H1 (cell line): ENCODE measurements around the gene FBXL14. TPM values are rescaled to one million over a fixed set of nuclear protein-coding genes. Genes with fewer than 3 reads are reported as not detected.

Experiments
- CTCF ChIA-PET: fragments of 300-600 bp; sonication (Branson Sonifier 250); formaldehyde crosslinking; loops from one replicate; lab custom pipeline; 2021; ENCODE audit not compliant: partially characterized antibody; lab: Charles Lee
- POLR2A ChIA-PET: fragments of 300-600 bp; sonication (Branson Sonifier 250); formaldehyde crosslinking; loops from one replicate; lab custom pipeline; 2021; ENCODE audit warnings: inconsistent platforms; ENCODE audit not compliant: partially characterized antibody; lab: Charles Lee
- DNase-seq, 2 experiments: peaks; one replicate each; pipeline versions ENCODE4 v3.0.0 to v3.0.0-alpha.2; 2010 to 2022; ENCODE audit warnings: low spot score in 2 of 2, low read depth in 1 of 2, mixed read lengths in 1 of 2
- FAIRE-seq: peaks from 2 replicates; lab custom pipeline; 2011; peaks lifted over from hg19 to GRCh38; lab: Jason Lieb, UNC
- H2AFZ ChIP-seq: 2 replicates; pipeline ENCODE4 v1.8.1; 2012; ENCODE audit warnings: low read length, inconsistent platforms
- H2AK5ac ChIP-seq: 2 replicates; pipeline ENCODE4 v1.6.1; 2013; ENCODE audit warnings: low read depth, low read length
- H2BK120ac ChIP-seq: replicated peaks from 2 replicates; pipeline ENCODE3; 2013; ENCODE audit warnings: low read depth, low read length, inconsistent platforms
- H2BK12ac ChIP-seq: 2 replicates; pipeline ENCODE4 v1.6.1; 2013; ENCODE audit warnings: low read depth, low read length
- H2BK15ac ChIP-seq: 2 replicates; pipeline ENCODE4 v1.6.1; 2013; ENCODE audit warnings: low read length
- H2BK20ac ChIP-seq: 2 replicates; pipeline ENCODE4 v1.6.1; 2013; ENCODE audit warnings: low read length
- H2BK5ac ChIP-seq: 2 replicates; pipeline ENCODE4 v1.6.1; 2013; ENCODE audit warnings: low read depth, low read length
- H3K14ac ChIP-seq: 2 replicates; pipeline ENCODE4 v1.6.1; 2013; ENCODE audit warnings: inconsistent platforms; ENCODE audit not compliant: insufficient read length
- H3K18ac ChIP-seq: 2 replicates; pipeline ENCODE4 v1.6.1; 2013; ENCODE audit warnings: low read length; ENCODE audit errors: extremely low read depth
- H3K23ac ChIP-seq: 2 replicates; pipeline ENCODE4 v1.6.1; 2013; ENCODE audit warnings: inconsistent platforms; ENCODE audit not compliant: insufficient read length
- H3K23me2 ChIP-seq: 2 replicates; pipeline ENCODE4 v1.6.1; 2013; ENCODE audit warnings: low read depth, low read length
- H3K27ac ChIP-seq: 2 replicates; pipeline ENCODE4 v1.6.1; 2011; ENCODE audit warnings: low read depth, low read length, inconsistent platforms
- H3K27me3 ChIP-seq, 4 experiments: replicated peaks in 1 of 4; 1 replicate in 1 of 4; 2 replicates in 3 of 4; pipeline versions ENCODE4 v1.6.1 to v1.8.1; 2011 to 2013; ENCODE audit warnings: low read length in 3 of 4, mild to moderate bottlenecking in 3 of 4, inconsistent platforms in 2 of 4, mixed read lengths in 2 of 4, moderate library complexity in 1 of 4; ENCODE audit not compliant: control insufficient read depth in 3 of 4, insufficient read depth in 3 of 4; ENCODE audit errors: extremely low read depth in 1 of 4
- H3K36me3 ChIP-seq, 4 experiments: 2 replicates each; pipeline versions ENCODE4 v1.6.1 to v1.8.1; 2011 to 2013; ENCODE audit warnings: mild to moderate bottlenecking in 4 of 4, low read length in 3 of 4, moderate library complexity in 2 of 4, control low read depth in 1 of 4, inconsistent platforms in 1 of 4; ENCODE audit not compliant: insufficient read depth in 4 of 4, control insufficient read depth in 2 of 4
- H3K4ac ChIP-seq: replicated peaks from 2 replicates; pipeline ENCODE3; 2013; ENCODE audit warnings: low read length, low read depth, mixed read lengths, inconsistent platforms; ENCODE audit not compliant: insufficient read length
- H3K4me1 ChIP-seq, 4 experiments: replicated peaks in 1 of 4; 1 replicate in 1 of 4; 2 replicates in 3 of 4; pipeline versions ENCODE4 v1.6.1 to v1.8.1; 2011 to 2013; ENCODE audit warnings: low read length in 3 of 4, inconsistent platforms in 2 of 4, mixed read lengths in 1 of 4; ENCODE audit not compliant: insufficient read depth in 4 of 4, control insufficient read depth in 3 of 4
- H3K4me2 ChIP-seq, 2 experiments: 2 replicates each; pipeline versions ENCODE4 v1.6.1 to v1.8.1; 2011 to 2013; ENCODE audit warnings: low read depth in 2 of 2, low read length in 2 of 2, control low read depth in 1 of 2, inconsistent platforms in 1 of 2, mild to moderate bottlenecking in 1 of 2; ENCODE audit not compliant: insufficient read depth in 1 of 2
- H3K4me3 ChIP-seq, 4 experiments: fragments of 200-600, 300-600 bp in 1 of 4; sonication (generic), shearing (Covaris generic), sonication (Bioruptor Twin) in 1 of 4; 2 replicates each; pipeline versions ENCODE4 v1.5.1 to v1.8.1; 2011 to 2016; ENCODE audit warnings: low read length in 4 of 4, low read depth in 3 of 4, control low read depth in 2 of 4, inconsistent platforms in 2 of 4, mild to moderate bottlenecking in 2 of 4, mixed read lengths in 1 of 4, moderate library complexity in 1 of 4; ENCODE audit not compliant: insufficient read depth in 2 of 4; ENCODE audit errors: extremely low read depth in 1 of 4
- H3K56ac ChIP-seq: replicated peaks from 2 replicates; pipeline ENCODE3; 2013; ENCODE audit warnings: low read depth, mild to moderate bottlenecking, mixed read lengths, low read length, inconsistent platforms; ENCODE audit not compliant: insufficient read length
- H3K79me1 ChIP-seq: 2 replicates; pipeline ENCODE4 v1.6.1; 2013; ENCODE audit warnings: low read depth, low read length, control low read depth
- H3K79me2 ChIP-seq, 2 experiments: 2 replicates each; pipeline versions ENCODE4 v1.6.1 to v1.8.1; 2012 to 2013; ENCODE audit warnings: low read length in 2 of 2, mild to moderate bottlenecking in 2 of 2, inconsistent platforms in 1 of 2; ENCODE audit not compliant: insufficient read depth in 2 of 2, control insufficient read depth in 1 of 2
- H3K9ac ChIP-seq, 4 experiments: replicated peaks in 1 of 4; 1 replicate in 1 of 4; 2 replicates in 3 of 4; pipeline versions ENCODE4 v1.6.1 to v1.8.1; 2011 to 2013; ENCODE audit warnings: low read depth in 3 of 4, low read length in 3 of 4, control low read depth in 2 of 4, mild to moderate bottlenecking in 2 of 4, moderate library complexity in 2 of 4, inconsistent platforms in 1 of 4; ENCODE audit errors: extremely low read depth in 1 of 4
- H3K9me3 ChIP-seq, 2 experiments: 2 replicates each; pipeline versions ENCODE4 v1.6.1 to v1.8.1; 2012 to 2013; ENCODE audit warnings: mild to moderate bottlenecking in 2 of 2, moderate library complexity in 2 of 2, control low read depth in 1 of 2, inconsistent platforms in 1 of 2, low read depth in 1 of 2, low read length in 1 of 2, mixed read lengths in 1 of 2; ENCODE audit not compliant: insufficient read depth in 2 of 2
- H4K20me1 ChIP-seq, 2 experiments: replicated peaks in 1 of 2; 2 replicates each; pipeline versions ENCODE3 to v1.8.1; 2011 to 2013; ENCODE audit warnings: inconsistent platforms in 2 of 2, low read length in 2 of 2, mild to moderate bottlenecking in 1 of 2; ENCODE audit not compliant: insufficient read depth in 2 of 2, control insufficient read depth in 1 of 2
- H4K5ac ChIP-seq: 2 replicates; pipeline ENCODE4 v1.6.1; 2013; ENCODE audit warnings: low read length, low read depth, mixed read lengths, inconsistent platforms; ENCODE audit not compliant: insufficient read length
- H4K8ac ChIP-seq: 2 replicates; pipeline ENCODE4 v1.8.0; 2013; ENCODE audit warnings: mild to moderate bottlenecking, moderate library complexity, low read length, inconsistent platforms; ENCODE audit not compliant: insufficient read depth; ENCODE audit errors: extremely low read depth
- H4K91ac ChIP-seq: replicated peaks from 2 replicates; pipeline ENCODE3; 2013; ENCODE audit warnings: low read length, mixed read lengths, inconsistent platforms; ENCODE audit not compliant: insufficient read length
- ASH2L ChIP-seq: fragments of 200-600, 300-600 bp; sonication (generic); IDR thresholded peaks from one replicate; pipeline ENCODE4 v1.7.1; 2017; ENCODE audit warnings: low read length
- ATF3 ChIP-seq: IDR thresholded peaks from 2 replicates; pipeline ENCODE4 v1.6.1; 2011; ENCODE audit warnings: low read depth, mild to moderate bottlenecking, low read length; ENCODE audit not compliant: insufficient read depth
- WGBS, 2 experiments: shearing (Covaris generic) in 1 of 2; methylation state at CpG; one replicate each; pipeline versions ENCODE4 v1.1.6 to v1.1.7; 2013 to 2015; ENCODE audit warnings: low lambda C conversion rate in 2 of 2, mixed read lengths in 2 of 2, inconsistent platforms in 1 of 2, low coverage in 1 of 2, missing lambda C conversion rate in 1 of 2; ENCODE audit not compliant: insufficient replicate concordance in 2 of 2, insufficient coverage in 1 of 2, insufficient read length in 1 of 2; ENCODE audit errors: extremely low coverage in 1 of 2, missing lambda C conversion rate in 1 of 2; 5-methylcytosine and 5-hydroxymethylcytosine counted together
- polyA plus RNA-seq, 7 experiments: library from polyadenylated mRNA; depleted of rRNA in 3 of 7; stranded (reverse) in 5 of 7; unstranded in 2 of 7; fragments of >200 nt in 5 of 7; fragments of 200-250 nt in 2 of 7; gene quantifications; 1 replicate in 5 of 7; 2 replicates in 1 of 7; 4 replicates in 1 of 7; pipeline versions ENCODE4 v1.2.1 to v1.2.3, GENCODE V29; 2011 to 2013; ENCODE audit warnings: missing spikeins in 2 of 7, mixed read lengths in 2 of 7
- total RNA-seq: library from RNA; stranded (reverse); fragmentation: NEBNext Ultra II Directional; extraction: Animal tissue kit (Norgen Biotek cat#: 25700); gene quantifications from 2 replicates; pipeline ENCODE4 v1.2.1, GENCODE V29; 2021

The FBXL14 gene
- total and polyA plus RNA-seq, 2 of the 8 experiments (the other 6 are each of a cell fraction or from before 2014, with no cell fraction given), result 5.5 to 9.6 TPM

DNA sequence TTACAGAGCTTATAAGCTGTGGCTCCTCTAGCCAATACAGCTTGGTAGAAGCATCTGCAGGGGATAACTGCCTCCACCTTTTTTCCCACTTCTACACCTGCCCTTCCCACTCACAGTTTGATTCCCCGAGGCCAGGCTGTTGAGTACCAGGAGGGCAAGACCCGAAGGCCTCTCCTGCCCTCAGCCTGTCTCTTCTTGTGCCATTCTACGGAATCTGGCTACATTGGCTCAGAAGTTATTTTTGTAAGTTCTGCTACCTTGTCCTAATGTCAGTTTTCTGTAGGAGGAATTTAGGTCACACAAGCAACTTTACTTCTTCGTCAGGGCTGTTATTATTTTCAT, 11.7 kb downstream of the FBXL14 start:
- TF ChIP-seq ATF3 (no peak), ASH2L (no peak)
- no peak overlapping the region for H3K18ac ChIP-seq
- H2AFZ ChIP-seq, result no peak overlapping the region
- H3K4ac ChIP-seq, result no peak overlapping the region
- no peak overlapping the region for H3K4me2 ChIP-seq
- no peak overlapping the region for H3K4me3 ChIP-seq
- H2BK12ac ChIP-seq, result no peak overlapping the region
- 93% methylated on average over 4 of the region's 4 CpGs; no CpG with 5 or more reads in 1 of the 2 experiments for WGBS, 2 experiments
- no peak overlapping the region for H3K56ac ChIP-seq
- no peak for DNase-seq
- H2BK20ac ChIP-seq, result no peak overlapping the region
- H3K36me3 ChIP-seq, result no peaks in the 10 kb centered on the region
- peaks cover 6 to 48% (median 31%) of the 10 kb centered on the region in 4 experiments for H3K27me3 ChIP-seq
- H3K9me3 ChIP-seq, result no peaks in the 10 kb centered on the region
- CTCF ChIA-PET, result interaction anchor here (0.7 to 10.2 kb wide), 36 partner anchors 9 to 474 kb away, joined by 3 to 88 read pairs (median 4); no protein-coding TSS in a partner anchor
- POLR2A ChIA-PET, result interaction anchor here (1.7 kb wide), 1 partner anchor 465 kb away, joined by 5 read pairs; no protein-coding TSS in a partner anchor
- no peaks in the 10 kb centered on the region for H3K23me2 ChIP-seq
- no peak overlapping the region for H4K8ac ChIP-seq
- H3K4me1 ChIP-seq, result peaks cover 0 to 4% (median 1%) of the 10 kb centered on the region in 4 experiments; a peak in 2 of 7 replicates
- no peak overlapping the region for H3K23ac ChIP-seq
- no peaks in the 10 kb centered on the region for H3K79me1 ChIP-seq
- no peak overlapping the region for H3K9ac ChIP-seq
- no peak overlapping the region for H4K5ac ChIP-seq
- H4K91ac ChIP-seq, result no peak overlapping the region
- no peak overlapping the region for H3K14ac ChIP-seq
- H2AK5ac ChIP-seq, result no peak overlapping the region
- no peak overlapping the region for H3K27ac ChIP-seq
- no peak for FAIRE-seq
- no peak overlapping the region for H2BK120ac ChIP-seq
- H4K20me1 ChIP-seq, result peaks cover 5 to 9% of the 10 kb centered on the region in 2 experiments
- no peak overlapping the region for H2BK15ac ChIP-seq
- H3K79me2 ChIP-seq, result no peaks in the 10 kb centered on the region
- no peak overlapping the region for H2BK5ac ChIP-seq
